OCI-LY1 (cell line): ENCODE results near the gene POU2F2.

Experiments
- H2AFZ ChIP-seq: fragments of 200-600 bp; sonication (generic), shearing (Covaris generic); 2 replicates; pipeline ENCODE4 v1.6.0; 2014; ENCODE audit warnings: antibody characterized with exemption, mild to moderate bottlenecking, low read length
- H3F3A ChIP-seq: fragments of 200-600 bp; sonication (generic), shearing (Covaris generic); 2 replicates; pipeline ENCODE4 v1.6.0; 2014; ENCODE audit warnings: mild to moderate bottlenecking, antibody characterized with exemption, low read length, moderate library complexity; ENCODE audit not compliant: insufficient read depth
- H3K27ac ChIP-seq: fragments of 200-600 bp; sonication (generic); 2 replicates; pipeline ENCODE4 v1.5.1; 2014; ENCODE audit warnings: low read length, mixed run types, mild to moderate bottlenecking, low read depth; ENCODE audit not compliant: poor library complexity, severe bottlenecking
- H3K27me3 ChIP-seq: fragments of 200-600 bp; sonication (generic); 2 replicates; pipeline ENCODE4 v1.6.0; 2014; ENCODE audit warnings: antibody characterized with exemption, mild to moderate bottlenecking, low read length, moderate library complexity; ENCODE audit not compliant: insufficient read depth
- H3K36me3 ChIP-seq: fragments of 200-600 bp; sonication (generic); 2 replicates; pipeline ENCODE4 v1.6.1; 2014; ENCODE audit warnings: mild to moderate bottlenecking, antibody characterized with exemption, low read length, moderate library complexity, mixed read lengths; ENCODE audit not compliant: insufficient read depth
- H3K4me1 ChIP-seq: fragments of 200-600 bp; sonication (generic); 2 replicates; pipeline ENCODE4 v1.5.1; 2014; ENCODE audit warnings: mild to moderate bottlenecking, low read length, moderate library complexity; ENCODE audit not compliant: insufficient read depth, severe bottlenecking
- H3K4me2 ChIP-seq: fragments of 200-600 bp; sonication (generic), shearing (Covaris generic); 2 replicates; pipeline ENCODE4 v1.6.1; 2014; ENCODE audit warnings: low read length
- H3K4me3 ChIP-seq: fragments of 200-600 bp; sonication (generic); 2 replicates; pipeline ENCODE4 v1.5.1; 2014; ENCODE audit warnings: low read length, low read depth, mild to moderate bottlenecking, mixed read lengths; ENCODE audit not compliant: poor library complexity, severe bottlenecking
- H3K79me2 ChIP-seq: fragments of 200-600 bp; shearing (Covaris generic); 2 replicates; pipeline ENCODE4 v1.6.1; 2016; ENCODE audit warnings: mixed run types, low read length, mixed read lengths; ENCODE audit not compliant: insufficient read depth
- H3K9ac ChIP-seq: fragments of 200-600 bp; sonication (generic), shearing (Covaris generic); 2 replicates; pipeline ENCODE4 v1.6.1; 2014; ENCODE audit warnings: mild to moderate bottlenecking, low read length, mixed read lengths
- H3K9me2 ChIP-seq: fragments of 200-600 bp; sonication (generic), shearing (Covaris generic); 2 replicates; pipeline ENCODE4 v1.6.1; 2014; ENCODE audit warnings: low read depth, mild to moderate bottlenecking, low read length, mixed read lengths
- H3K9me3 ChIP-seq: fragments of 200-600 bp; shearing (Covaris generic); 2 replicates; pipeline ENCODE4 v1.6.1; 2014; ENCODE audit warnings: low read length, mixed read lengths
- H4K20me1 ChIP-seq: fragments of 200-600 bp; sonication (generic), shearing (Covaris generic); 2 replicates; pipeline ENCODE4 v1.6.0; 2016; ENCODE audit warnings: mild to moderate bottlenecking, low read length; ENCODE audit not compliant: insufficient read depth
- CTCF ChIP-seq: fragments of 200-600 bp; sonication (generic), shearing (Covaris generic); IDR thresholded peaks from 2 replicates; pipeline ENCODE4 v1.5.1; 2017; ENCODE audit warnings: mild to moderate bottlenecking, antibody characterized with exemption, low read length, moderate library complexity, mixed read lengths
- EZH2 ChIP-seq: fragments of 200-600 bp; sonication (generic), shearing (Covaris generic); IDR thresholded peaks from 2 replicates; pipeline ENCODE4 v1.8.0; 2017; ENCODE audit warnings: borderline replicate concordance, mixed run types, mild to moderate bottlenecking, antibody characterized with exemption, low read length, moderate library complexity, mixed read lengths

The POU2F2 gene

GRCh38 chr19:42156571-42156970 lies 24.3 kb upstream of the POU2F2 start:
- TF ChIP-seq CTCF (no peak), EZH2 (no peak)
- no peak overlapping the region for H3K27ac ChIP-seq
- no peaks in the 10 kb centered on the region for H3K79me2 ChIP-seq
- H3K9me3 ChIP-seq = no peaks in the 10 kb centered on the region
- no peaks in the 10 kb centered on the region for H3K9me2 ChIP-seq
- H3K4me2 ChIP-seq = no peak overlapping the region
- H3F3A ChIP-seq = no peaks in the 10 kb centered on the region
- H2AFZ ChIP-seq = no peak overlapping the region
- no peaks in the 10 kb centered on the region for H3K36me3 ChIP-seq
- no peaks in the 10 kb centered on the region for H3K4me1 ChIP-seq
- H4K20me1 ChIP-seq = no peaks in the 10 kb centered on the region
- H3K27me3 ChIP-seq = peaks cover 9% of the 10 kb centered on the region
- no peak overlapping the region for H3K9ac ChIP-seq
- H3K4me3 ChIP-seq = no peak overlapping the region

GRCh38 chr19:42155796-42156195 lies 23.6 kb upstream of the POU2F2 start:
- Histone ChIP-seq H4K20me1 (no peaks in the 10 kb centered on the region), H3K9me2 (no peaks in the 10 kb centered on the region), H3K4me3 (no peak overlapping the region), H3K27me3 (peaks cover 9% of the 10 kb centered on the region), H3K36me3 (no peaks in the 10 kb centered on the region), H3F3A (no peaks in the 10 kb centered on the region), H3K79me2 (no peaks in the 10 kb centered on the region), H3K4me1 (no peaks in the 10 kb centered on the region), H2AFZ (no peak overlapping the region), H3K27ac (no peak overlapping the region), H3K9me3 (no peaks in the 10 kb centered on the region), H3K9ac (no peak overlapping the region), H3K4me2 (no peak overlapping the region)
- no peak for TF ChIP-seq EZH2
- no peak for TF ChIP-seq CTCF

DNA sequence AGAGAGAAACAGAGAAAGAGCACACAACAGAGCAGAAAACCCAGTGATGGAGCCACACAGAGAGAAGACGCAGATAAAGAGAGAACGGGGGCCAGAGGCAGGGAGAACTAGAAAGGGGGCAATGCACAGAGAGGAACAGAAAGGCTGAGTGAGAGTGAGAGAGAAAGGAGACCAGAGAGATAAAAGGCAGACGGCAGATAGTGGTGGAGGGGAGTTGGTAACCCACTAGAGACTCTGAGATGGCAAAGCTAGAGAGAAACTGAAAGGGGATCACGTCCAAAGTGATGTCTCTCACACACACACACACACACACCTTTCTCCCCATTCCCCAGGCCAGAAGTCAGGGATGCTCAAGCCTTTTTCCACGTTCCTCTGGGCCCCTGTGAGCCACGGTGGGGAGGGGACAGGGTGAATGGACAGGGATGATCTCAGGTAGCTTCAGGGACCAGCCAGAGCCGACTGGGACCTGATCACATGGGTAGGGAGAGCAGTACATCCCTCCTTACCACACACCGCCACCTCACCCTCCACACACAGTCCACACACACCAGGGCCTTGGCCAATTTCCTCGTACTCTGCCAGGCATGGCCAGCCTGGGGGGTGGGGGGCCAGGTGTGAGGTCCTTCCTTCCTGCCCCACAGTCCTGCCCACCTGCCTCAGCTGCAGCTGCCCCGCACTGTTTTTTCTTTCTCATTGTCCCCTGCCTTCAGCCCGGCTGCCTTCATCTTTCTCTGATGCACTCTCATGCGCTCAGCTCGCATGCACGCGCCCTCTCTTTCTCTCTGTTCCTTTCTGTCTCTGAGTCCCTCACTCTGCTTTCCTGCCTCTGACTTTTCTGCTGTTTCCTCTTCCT lies 22.5 kb upstream of the POU2F2 start:
- Histone ChIP-seq H3K9me3 (no peaks in the 10 kb centered on the region), H3K9me2 (no peaks in the 10 kb centered on the region), H3K4me1 (no peaks in the 10 kb centered on the region), H3K9ac (no peak overlapping the region), H3F3A (no peaks in the 10 kb centered on the region), H3K27me3 (peaks cover 9% of the 10 kb centered on the region; the same call in 1 of the 2 replicates), H4K20me1 (no peaks in the 10 kb centered on the region), H3K4me2 (no peak overlapping the region), H3K4me3 (no peak overlapping the region), H3K36me3 (no peaks in the 10 kb centered on the region), H2AFZ (no peak overlapping the region), H3K79me2 (no peaks in the 10 kb centered on the region), H3K27ac (no peak overlapping the region)
- TF ChIP-seq EZH2 (no peak), CTCF (no peak)
